ENCODE results near the gene PTPRC.
A peak's percentile ranks its signal among the peaks of the same experiment; 100 is the strongest.

PTPRC gene

DNA sequence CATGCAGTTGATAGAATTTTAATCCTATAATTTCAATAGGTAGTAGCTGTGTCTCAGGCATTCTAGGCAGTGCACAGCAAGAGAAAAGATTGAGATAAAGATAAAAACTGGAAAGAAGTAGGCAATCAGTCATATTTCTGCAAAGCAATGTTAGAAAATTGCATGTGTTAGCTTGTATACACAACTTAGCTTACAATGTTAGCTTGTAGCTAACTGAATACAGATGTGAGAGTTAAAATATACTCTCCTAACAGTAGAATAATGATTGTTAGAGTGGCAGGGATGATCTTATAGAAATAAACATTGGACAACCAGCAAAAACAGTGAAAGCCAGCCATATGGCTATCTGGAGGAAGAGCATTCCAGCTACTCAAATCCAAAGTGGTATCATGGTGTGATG lies 29.0 kb downstream of the PTPRC start:
- Mint-ChIP-seq H3K9me3 (no peaks in the 10 kb centered on the region), H3K27me3 (no peaks in the 10 kb centered on the region), H3K27ac (peak overlapping the region; percentile 95), H3K4me3 (no peak overlapping the region), H3K36me3 (ENCODE audit: low read depth) (peaks cover 56% of the 10 kb centered on the region), H3K4me1 (peaks cover 87% of the 10 kb centered on the region)
- DNase-seq, result no peak
- ATAC-seq, result no peak

- ATAC-seq, result peak; percentile 96
- no peak for DNase-seq
- peaks cover 61% of the 10 kb centered on the region for H3K36me3 Mint-ChIP-seq (ENCODE audit: low read depth)
- H3K27ac Mint-ChIP-seq, result peak overlapping the region; percentile 95
- no peaks in the 10 kb centered on the region for H3K9me3 Mint-ChIP-seq
- peaks cover 90% of the 10 kb centered on the region for H3K4me1 Mint-ChIP-seq
- no peaks in the 10 kb centered on the region for H3K27me3 Mint-ChIP-seq
- H3K4me3 Mint-ChIP-seq, result peak overlapping the region; percentile 61
These were observed 30.3 kb downstream of the PTPRC start for GRCh38 chr1:198669023-198669698.

- Mint-ChIP-seq H3K9me3 (no peaks in the 10 kb centered on the region), H3K36me3 (ENCODE audit: low read depth) (peaks cover 58% of the 10 kb centered on the region), H3K27me3 (no peaks in the 10 kb centered on the region), H3K4me1 (peaks cover 87% of the 10 kb centered on the region), H3K4me3 (peak overlapping the region; percentile 61), H3K27ac (peak overlapping the region; percentile 95)
- ATAC-seq, result no peak
- DNase-seq, result no peak
These were observed 30.9 kb downstream of the PTPRC start for GRCh38 chr1:198669771-198670170.

DNA sequence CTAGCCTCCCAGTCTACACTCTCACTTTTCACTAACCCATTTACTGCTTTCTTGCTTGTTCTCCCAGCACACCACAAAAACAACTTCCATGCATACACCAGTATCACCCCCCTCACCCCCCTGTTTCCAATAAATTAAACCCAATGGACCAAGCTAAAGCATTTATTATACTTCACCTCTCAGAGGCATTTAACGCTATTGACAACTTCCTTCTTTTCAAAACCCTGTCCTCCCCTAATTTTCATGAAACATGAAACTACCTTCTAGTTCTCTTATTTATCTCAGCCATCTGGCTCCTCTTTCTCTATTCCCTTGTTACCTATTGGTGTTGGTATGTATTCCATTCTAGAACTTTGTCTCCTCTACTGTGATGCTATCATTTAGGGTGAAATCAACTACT lies 32.3 kb downstream of the PTPRC start:
- Mint-ChIP-seq H3K27ac (peak overlapping the region; percentile 86), H3K4me3 (peak overlapping the region; percentile 23), H3K9me3 (no peaks in the 10 kb centered on the region), H3K4me1 (peaks cover 90% of the 10 kb centered on the region), H3K36me3 (ENCODE audit: low read depth) (peaks cover 58% of the 10 kb centered on the region), H3K27me3 (no peaks in the 10 kb centered on the region)
- no peak for DNase-seq
- ATAC-seq, result no peak

- H3K4me3 Mint-ChIP-seq, result no peak overlapping the region
- ATAC-seq (no peak), DNase-seq (no peak)
- no peaks in the 10 kb centered on the region for H3K9me3 Mint-ChIP-seq
- no peaks in the 10 kb centered on the region for H3K27me3 Mint-ChIP-seq
- peaks cover 94% of the 10 kb centered on the region for H3K4me1 Mint-ChIP-seq
- peaks cover 59% of the 10 kb centered on the region for H3K36me3 Mint-ChIP-seq (ENCODE audit: low read depth)
- peak overlapping the region; percentile 86 for H3K27ac Mint-ChIP-seq
These were observed 33.3 kb downstream of the PTPRC start for GRCh38 chr1:198672124-198672523.

- Mint-ChIP-seq H3K36me3 (ENCODE audit: low read depth) (peaks cover 63% of the 10 kb centered on the region), H3K27ac (peak overlapping the region; percentile 86), H3K4me3 (peak overlapping the region; percentile 61), H3K27me3 (no peaks in the 10 kb centered on the region), H3K9me3 (no peaks in the 10 kb centered on the region), H3K4me1 (peaks cover 94% of the 10 kb centered on the region)
- ATAC-seq (no peak), DNase-seq (no peak)
These were observed 35.2 kb downstream of the PTPRC start for GRCh38 chr1:198674009-198674408.

GRCh38 chr1:198676253-198676652 lies 37.4 kb downstream of the PTPRC start:
- Mint-ChIP-seq H3K27ac (peak overlapping the region; percentile 92), H3K4me1 (peaks cover 92% of the 10 kb centered on the region), H3K9me3 (no peaks in the 10 kb centered on the region), H3K4me3 (peak overlapping the region; percentile 54), H3K27me3 (no peaks in the 10 kb centered on the region), H3K36me3 (ENCODE audit: low read depth) (peaks cover 64% of the 10 kb centered on the region)
- DNase-seq (no peak), ATAC-seq (peak; percentile 30)

GRCh38 chr1:198677027-198677426 lies 38.2 kb downstream of the PTPRC start:
- Mint-ChIP-seq H3K4me1 (peaks cover 90% of the 10 kb centered on the region), H3K27ac (peak overlapping the region; percentile 92), H3K4me3 (peak overlapping the region; percentile 78), H3K36me3 (ENCODE audit: low read depth) (peaks cover 57% of the 10 kb centered on the region), H3K9me3 (no peaks in the 10 kb centered on the region), H3K27me3 (no peaks in the 10 kb centered on the region)
- no peak for DNase-seq
- ATAC-seq, result no peak

DNA sequence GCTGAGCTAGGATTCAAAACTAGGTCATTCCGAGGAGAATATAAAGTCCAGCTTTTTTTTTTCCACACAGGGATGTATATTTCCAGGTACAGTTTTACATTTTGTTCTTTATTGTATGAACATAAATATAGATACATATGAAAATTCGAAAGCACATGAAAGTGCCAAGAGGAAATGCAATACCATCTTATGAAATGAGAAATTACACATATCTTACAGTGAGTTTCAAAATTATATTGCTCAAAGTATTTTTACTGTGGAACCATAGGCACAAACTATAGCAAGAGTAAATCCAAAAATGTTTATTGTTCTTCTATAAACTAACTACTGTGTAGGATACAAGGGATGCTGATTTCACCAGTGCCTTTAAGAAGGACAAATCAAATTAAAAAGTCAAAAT lies 39.0 kb downstream of the PTPRC start:
- Mint-ChIP-seq H3K27me3 (no peaks in the 10 kb centered on the region), H3K27ac (peak overlapping the region; percentile 92), H3K9me3 (no peaks in the 10 kb centered on the region), H3K4me3 (peak overlapping the region; percentile 78), H3K4me1 (peaks cover 90% of the 10 kb centered on the region), H3K36me3 (ENCODE audit: low read depth) (peaks cover 50% of the 10 kb centered on the region)
- DNase-seq, result no peak
- no peak for ATAC-seq

- no peaks in the 10 kb centered on the region for H3K27me3 Mint-ChIP-seq
- peaks cover 45% of the 10 kb centered on the region for H3K36me3 Mint-ChIP-seq (ENCODE audit: low read depth)
- peak; percentile 26 for DNase-seq
- ATAC-seq, result peak; percentile 6
- no peaks in the 10 kb centered on the region for H3K9me3 Mint-ChIP-seq
- H3K27ac Mint-ChIP-seq, result peak overlapping the region; percentile 92
- H3K4me1 Mint-ChIP-seq, result peaks cover 90% of the 10 kb centered on the region
- H3K4me3 Mint-ChIP-seq, result peak overlapping the region; percentile 78
These were observed 39.5 kb downstream of the PTPRC start for GRCh38 chr1:198678301-198678836.

GRCh38 chr1:198678901-198679329 lies 40.1 kb downstream of the PTPRC start:
- ATAC-seq (peak; percentile 48), DNase-seq (peak; percentile 53)
- Mint-ChIP-seq H3K4me3 (peak overlapping the region; percentile 78), H3K27ac (peak overlapping the region; percentile 92), H3K9me3 (no peaks in the 10 kb centered on the region), H3K36me3 (ENCODE audit: low read depth) (peaks cover 41% of the 10 kb centered on the region), H3K4me1 (peaks cover 90% of the 10 kb centered on the region), H3K27me3 (no peaks in the 10 kb centered on the region)

DNA sequence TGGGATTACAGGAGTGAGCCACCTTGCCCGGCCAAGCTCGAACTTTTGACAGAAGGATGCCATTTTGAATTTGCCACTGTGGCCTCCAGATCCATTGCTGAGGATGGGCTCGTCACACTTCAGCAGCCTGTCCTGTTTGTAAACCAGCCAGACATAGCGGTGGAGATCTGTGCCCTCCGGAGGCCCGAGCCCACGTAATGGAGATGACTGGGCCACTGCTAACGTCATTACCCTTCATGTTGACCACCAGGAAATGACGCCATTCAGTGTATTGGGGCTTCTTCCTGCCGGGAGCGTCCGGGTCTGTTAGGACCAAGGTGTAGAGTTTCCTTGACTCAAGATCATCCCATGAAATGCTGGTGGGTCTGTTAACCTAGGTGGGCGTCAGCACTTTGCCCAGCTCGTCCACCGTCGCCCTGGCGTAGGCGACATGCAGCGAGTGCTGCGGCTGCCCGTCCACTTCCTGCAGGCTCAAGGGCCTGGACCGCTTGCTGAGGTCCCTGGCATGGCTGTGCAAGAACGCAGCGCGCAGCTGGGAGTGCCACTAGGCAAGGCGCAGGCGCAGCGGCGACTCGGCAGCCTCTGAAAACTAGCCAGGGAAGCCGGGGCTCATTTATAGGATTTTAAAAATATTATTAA lies 40.8 kb downstream of the PTPRC start:
- Mint-ChIP-seq H3K27me3 (no peaks in the 10 kb centered on the region), H3K4me3 (peak overlapping the region; percentile 78)
- ATAC-seq, result peak; percentile 6

GRCh38 chr1:198680174-198680875 lies 41.5 kb downstream of the PTPRC start:
- H3K27me3 Mint-ChIP-seq, result no peaks in the 10 kb centered on the region
- peaks cover 90% of the 10 kb centered on the region for H3K4me1 Mint-ChIP-seq
- no peaks in the 10 kb centered on the region for H3K9me3 Mint-ChIP-seq
- ATAC-seq (no peak), DNase-seq (peak; percentile 29)
- peak overlapping the region; percentile 92 for H3K27ac Mint-ChIP-seq
- H3K4me3 Mint-ChIP-seq, result peak overlapping the region; percentile 78
- peaks cover 37% of the 10 kb centered on the region for H3K36me3 Mint-ChIP-seq (ENCODE audit: low read depth)

More for the DNA sequence above, 40.8 kb downstream of the PTPRC start:
- no peaks in the 10 kb centered on the region for H3K9me3 Mint-ChIP-seq
- peaks cover 93% of the 10 kb centered on the region for H3K4me1 Mint-ChIP-seq
- peak overlapping the region; percentile 92 for H3K27ac Mint-ChIP-seq
- H3K36me3 Mint-ChIP-seq (ENCODE audit: low read depth), result peaks cover 39% of the 10 kb centered on the region
- peak; percentile 39 for DNase-seq

- peak overlapping the region; percentile 92 for H3K27ac Mint-ChIP-seq
- DNase-seq, result no peak
- peaks cover 29% of the 10 kb centered on the region for H3K36me3 Mint-ChIP-seq (ENCODE audit: low read depth)
- H3K4me3 Mint-ChIP-seq, result peak overlapping the region; percentile 78
- no peaks in the 10 kb centered on the region for H3K27me3 Mint-ChIP-seq
- no peaks in the 10 kb centered on the region for H3K9me3 Mint-ChIP-seq
- ATAC-seq, result no peak
- H3K4me1 Mint-ChIP-seq, result peaks cover 90% of the 10 kb centered on the region
These were observed 42.4 kb downstream of the PTPRC start for GRCh38 chr1:198681252-198681651.

Measured in activated naive CD8-positive, alpha-beta T cell treated with anti-CD3 and anti-CD28 coated beads, Interleukin-2, amount 50 U/mL, for 24 hours (primary cell).